ENCODE measurements around the gene ARRDC4.

GRCh38 chr15:97940993-97941392, 19.5 kb upstream of the ARRDC4 start:
- TF ChIP-seq POLR2A (IDR thresholded peaks at IDR 0.05), result no peak
- TF ChIP-seq, protein P1, sequence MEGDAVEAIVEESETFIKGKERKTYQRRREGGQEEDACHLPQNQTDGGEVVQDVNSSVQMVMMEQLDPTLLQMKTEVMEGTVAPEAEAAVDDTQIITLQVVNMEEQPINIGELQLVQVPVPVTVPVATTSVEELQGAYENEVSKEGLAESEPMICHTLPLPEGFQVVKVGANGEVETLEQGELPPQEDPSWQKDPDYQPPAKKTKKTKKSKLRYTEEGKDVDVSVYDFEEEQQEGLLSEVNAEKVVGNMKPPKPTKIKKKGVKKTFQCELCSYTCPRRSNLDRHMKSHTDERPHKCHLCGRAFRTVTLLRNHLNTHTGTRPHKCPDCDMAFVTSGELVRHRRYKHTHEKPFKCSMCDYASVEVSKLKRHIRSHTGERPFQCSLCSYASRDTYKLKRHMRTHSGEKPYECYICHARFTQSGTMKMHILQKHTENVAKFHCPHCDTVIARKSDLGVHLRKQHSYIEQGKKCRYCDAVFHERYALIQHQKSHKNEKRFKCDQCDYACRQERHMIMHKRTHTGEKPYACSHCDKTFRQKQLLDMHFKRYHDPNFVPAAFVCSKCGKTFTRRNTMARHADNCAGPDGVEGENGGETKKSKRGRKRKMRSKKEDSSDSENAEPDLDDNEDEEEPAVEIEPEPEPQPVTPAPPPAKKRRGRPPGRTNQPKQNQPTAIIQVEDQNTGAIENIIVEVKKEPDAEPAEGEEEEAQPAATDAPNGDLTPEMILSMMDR (IDR thresholded peaks at IDR 0.05), result no peak

Measured in transverse colon (tissue), 3 donors.